H9 (cell line): ENCODE results near the gene SNTG2. TPM values are rescaled to one million over a fixed set of nuclear protein-coding genes. Genes with fewer than 3 reads are reported as not detected.

ENCODE experiments used
- DNase-seq: peaks from one replicate; pipeline ENCODE4 v3.0.0-alpha.2; 2017
- H2AFZ ChIP-seq: one replicate; pipeline ENCODE4 v1.6.1; 2013; ENCODE audit warnings: mild to moderate bottlenecking, low read length, control low read depth, moderate library complexity
- H2AK5ac ChIP-seq: 2 replicates; pipeline ENCODE4 v1.6.1; 2013; ENCODE audit warnings: low read length, control low read depth, mixed read lengths; ENCODE audit not compliant: insufficient read length
- H2BK120ac ChIP-seq: one replicate; pipeline ENCODE4 v1.6.1; 2013; ENCODE audit warnings: low read depth, mild to moderate bottlenecking, low read length, control low read depth, inconsistent platforms; ENCODE audit not compliant: poor library complexity, severe bottlenecking
- H2BK12ac ChIP-seq: 2 replicates; pipeline ENCODE4 v1.6.1; 2013; ENCODE audit warnings: low read length, control low read depth, mixed read lengths, low read depth; ENCODE audit not compliant: insufficient read length
- H2BK15ac ChIP-seq: 2 replicates; pipeline ENCODE4 v1.6.1; 2013; ENCODE audit warnings: low read depth, low read length, control low read depth
- H2BK20ac ChIP-seq: one replicate; pipeline ENCODE4 v1.6.1; 2013; ENCODE audit warnings: low read depth, mild to moderate bottlenecking, low read length, control low read depth, inconsistent platforms; ENCODE audit not compliant: poor library complexity, severe bottlenecking
- H2BK5ac ChIP-seq: 2 replicates; pipeline ENCODE4 v1.6.1; 2013; ENCODE audit warnings: low read length, control low read depth, mixed read lengths; ENCODE audit not compliant: insufficient read length
- H3K14ac ChIP-seq: 2 replicates; pipeline ENCODE4 v1.6.1; 2013; ENCODE audit warnings: low read length, control low read depth; ENCODE audit not compliant: insufficient read depth
- H3K18ac ChIP-seq: 2 replicates; pipeline ENCODE4 v1.6.1; 2013; ENCODE audit warnings: low read depth, mild to moderate bottlenecking, mixed read lengths, low read length, control low read depth; ENCODE audit not compliant: insufficient read length
- H3K23ac ChIP-seq: 2 replicates; pipeline ENCODE4 v1.6.1; 2013; ENCODE audit warnings: low read length, control low read depth, mixed read lengths, low read depth; ENCODE audit not compliant: insufficient read length
- H3K23me2 ChIP-seq: 2 replicates; pipeline ENCODE4 v1.6.1; 2013; ENCODE audit warnings: low read depth, mild to moderate bottlenecking, mixed read lengths, low read length, control low read depth; ENCODE audit not compliant: insufficient read length, poor library complexity, severe bottlenecking
- H3K27ac ChIP-seq: 2 replicates; pipeline ENCODE4 v1.5.1; 2013; ENCODE audit warnings: low read length, control low read depth, mixed read lengths, low read depth; ENCODE audit not compliant: insufficient read length
- H3K27me3 ChIP-seq: 2 replicates; pipeline ENCODE4 v1.6.1; 2013; ENCODE audit warnings: low read length, control low read depth, inconsistent platforms; ENCODE audit not compliant: insufficient read depth
- H3K4ac ChIP-seq: 2 replicates; pipeline ENCODE4 v1.6.1; 2013; ENCODE audit warnings: low read depth, mild to moderate bottlenecking, control low read depth, inconsistent platforms, low read length, moderate library complexity
- H3K4me1 ChIP-seq: 2 replicates; pipeline ENCODE4 v1.6.1; 2013; ENCODE audit warnings: low read length, control low read depth, inconsistent platforms; ENCODE audit not compliant: insufficient read depth
- H3K4me2 ChIP-seq: 2 replicates; pipeline ENCODE4 v1.6.1; 2013; ENCODE audit warnings: low read length, control low read depth, mixed read lengths; ENCODE audit not compliant: insufficient read length, insufficient read depth
- H3K56ac ChIP-seq: 2 replicates; pipeline ENCODE4 v1.6.1; 2013; ENCODE audit warnings: low read depth, mild to moderate bottlenecking, mixed read lengths, low read length, control low read depth; ENCODE audit not compliant: insufficient read length
- H3K79me1 ChIP-seq: 2 replicates; pipeline ENCODE4 v1.6.1; 2013; ENCODE audit warnings: low read depth, mild to moderate bottlenecking, moderate library complexity, low read length, control low read depth, inconsistent platforms; ENCODE audit not compliant: insufficient read depth, poor library complexity, severe bottlenecking
- H3K79me2 ChIP-seq: 2 replicates; pipeline ENCODE4 v1.6.1; 2013; ENCODE audit warnings: low read length, control low read depth, inconsistent platforms; ENCODE audit not compliant: insufficient read depth
- H3K9ac ChIP-seq: 2 replicates; pipeline ENCODE4 v1.6.1; 2013; ENCODE audit warnings: low read length, control low read depth, mixed read lengths; ENCODE audit not compliant: insufficient read length; ENCODE audit errors: extremely low read depth
- H3K9me3 ChIP-seq: one replicate; pipeline ENCODE4 v1.6.1; 2013; ENCODE audit warnings: low read depth, low read length, inconsistent platforms; ENCODE audit not compliant: control insufficient read depth
- H3T11ph ChIP-seq: one replicate; pipeline ENCODE4 v1.6.1; 2013; ENCODE audit warnings: mild to moderate bottlenecking, low read length, control low read depth, inconsistent platforms
- H4K20me1 ChIP-seq: one replicate; pipeline ENCODE4 v1.6.1; 2013; ENCODE audit not compliant: control insufficient read depth, insufficient read length, insufficient read depth
- H4K5ac ChIP-seq: 2 replicates; pipeline ENCODE4 v1.6.1; 2013; ENCODE audit warnings: low read depth, mild to moderate bottlenecking, mixed read lengths, low read length, control low read depth; ENCODE audit not compliant: insufficient read length
- H4K8ac ChIP-seq: replicated peaks from 2 replicates; pipeline ENCODE4 v1.6.1; 2013; ENCODE audit warnings: low read length, control low read depth, mixed read lengths, low read depth; ENCODE audit not compliant: insufficient read length
- H4K91ac ChIP-seq: 2 replicates; pipeline ENCODE4 v1.6.1; 2013; ENCODE audit warnings: low read depth, mild to moderate bottlenecking, moderate library complexity, mixed read lengths, low read length, control low read depth; ENCODE audit not compliant: insufficient read length
- H3K27ac Mint-ChIP-seq, 3 experiments: 2 replicates in 2 of 3; 3 replicates in 1 of 3; pipeline ENCODE4 v1.8.0; 2020 to 2021; ENCODE audit warnings: mixed read lengths in 3 of 3, mild to moderate bottlenecking in 1 of 3, moderate library complexity in 1 of 3
- H3K27me3 Mint-ChIP-seq: 2 replicates; pipeline ENCODE4 v1.8.0; 2021; ENCODE audit warnings: low read depth, mild to moderate bottlenecking, moderate library complexity, mixed read lengths
- H3K36me3 Mint-ChIP-seq, 3 experiments: 2 replicates in 2 of 3; 3 replicates in 1 of 3; pipeline ENCODE4 v1.8.0; 2020 to 2021; ENCODE audit warnings: low read depth in 3 of 3, mixed read lengths in 3 of 3; ENCODE audit not compliant: insufficient read depth in 1 of 3
- H3K4me1 Mint-ChIP-seq, 2 experiments: 2 replicates each; pipeline ENCODE4 v1.8.0; 2020; ENCODE audit warnings: mixed read lengths in 2 of 2
- H3K4me3 Mint-ChIP-seq, 2 experiments: 2 replicates in 1 of 2; 3 replicates in 1 of 2; pipeline ENCODE4 v1.8.0; 2020 to 2021; ENCODE audit warnings: mild to moderate bottlenecking in 2 of 2, mixed read lengths in 2 of 2, moderate library complexity in 1 of 2
- H3K9me3 Mint-ChIP-seq, 2 experiments: 2 replicates in 1 of 2; 3 replicates in 1 of 2; pipeline ENCODE4 v1.8.0; 2020; ENCODE audit warnings: mild to moderate bottlenecking in 2 of 2, mixed read lengths in 2 of 2, moderate library complexity in 1 of 2
- total RNA-seq: library from RNA; stranded (reverse); gene quantifications from 2 replicates; pipeline ENCODE4 v1.2.1, GENCODE V29; 2021
- TF ChIP-seq, protein P1 (sequence below): fragments of 200-600 bp; sonication (generic); conservative IDR thresholded peaks from 3 replicates; pipeline ENCODE4 v1.8.0; 2021; ENCODE audit warnings: antibody characterized with exemption, mild to moderate bottlenecking

Gene SNTG2
- total RNA-seq, 1 experiment from 2014 or later: 13.2 TPM

- H3K9me3 ChIP-seq: no peaks in the 10 kb centered on the region
- Mint-ChIP-seq H3K36me3 (peaks cover 4 to 7% (median 6%) of the 10 kb centered on the region in 3 experiments; a peak in 6 of 7 replicates), H3K4me1 (no peaks in the 10 kb centered on the region), H3K9me3 (0 out of 5 replicates have a peak, but pooled peaks cover 0 to 4% of the 10 kb centered on the region in 2 experiments), H3K4me3 (no peak overlapping the region), H3K27me3 (no peaks in the 10 kb centered on the region), H3K27ac (no peak overlapping the region)
- H3T11ph ChIP-seq: no peak overlapping the region
- H3K23me2 ChIP-seq: no peaks in the 10 kb centered on the region
- H3K79me2 ChIP-seq: no peaks in the 10 kb centered on the region
- H2AK5ac ChIP-seq: no peak overlapping the region
- no peak overlapping the region for H3K23ac ChIP-seq
- H2BK20ac ChIP-seq: no peak overlapping the region
- no peak overlapping the region for H3K14ac ChIP-seq
- H3K4me1 ChIP-seq: no peaks in the 10 kb centered on the region
- no peak overlapping the region for H3K9ac ChIP-seq
- no peaks in the 10 kb centered on the region for H4K20me1 ChIP-seq
- no peak overlapping the region for H3K27ac ChIP-seq
- H4K5ac ChIP-seq: no peak overlapping the region
- no peak overlapping the region for H2BK5ac ChIP-seq
- H3K27me3 ChIP-seq: no peaks in the 10 kb centered on the region
- H3K4me2 ChIP-seq: no peak overlapping the region
- H4K91ac ChIP-seq: no peak overlapping the region
- no peak overlapping the region for H3K18ac ChIP-seq
- no peak overlapping the region for H2BK15ac ChIP-seq
- H3K4ac ChIP-seq: no peak overlapping the region
- no peak overlapping the region for H2BK120ac ChIP-seq
- no peak for DNase-seq
- H3K79me1 ChIP-seq: no peaks in the 10 kb centered on the region
- H3K56ac ChIP-seq: no peak overlapping the region
- TF ChIP-seq, protein P1, sequence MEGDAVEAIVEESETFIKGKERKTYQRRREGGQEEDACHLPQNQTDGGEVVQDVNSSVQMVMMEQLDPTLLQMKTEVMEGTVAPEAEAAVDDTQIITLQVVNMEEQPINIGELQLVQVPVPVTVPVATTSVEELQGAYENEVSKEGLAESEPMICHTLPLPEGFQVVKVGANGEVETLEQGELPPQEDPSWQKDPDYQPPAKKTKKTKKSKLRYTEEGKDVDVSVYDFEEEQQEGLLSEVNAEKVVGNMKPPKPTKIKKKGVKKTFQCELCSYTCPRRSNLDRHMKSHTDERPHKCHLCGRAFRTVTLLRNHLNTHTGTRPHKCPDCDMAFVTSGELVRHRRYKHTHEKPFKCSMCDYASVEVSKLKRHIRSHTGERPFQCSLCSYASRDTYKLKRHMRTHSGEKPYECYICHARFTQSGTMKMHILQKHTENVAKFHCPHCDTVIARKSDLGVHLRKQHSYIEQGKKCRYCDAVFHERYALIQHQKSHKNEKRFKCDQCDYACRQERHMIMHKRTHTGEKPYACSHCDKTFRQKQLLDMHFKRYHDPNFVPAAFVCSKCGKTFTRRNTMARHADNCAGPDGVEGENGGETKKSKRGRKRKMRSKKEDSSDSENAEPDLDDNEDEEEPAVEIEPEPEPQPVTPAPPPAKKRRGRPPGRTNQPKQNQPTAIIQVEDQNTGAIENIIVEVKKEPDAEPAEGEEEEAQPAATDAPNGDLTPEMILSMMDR: no peak
- H2AFZ ChIP-seq: no peak overlapping the region
- no peak overlapping the region for H2BK12ac ChIP-seq
- H4K8ac ChIP-seq: no peak overlapping the region
Measured at GRCh38 chr2:1129982-1130381, 179.3 kb downstream of the SNTG2 start.
